RWPE2 (cell line): ENCODE measurements around the gene CORO1C.

ENCODE experiments used
- ATAC-seq: fragments of 200-7000 bp; cut with Tn5 transposase; 3 replicates; pipeline ENCODE4 v1.9.1; 2021; ENCODE audit warnings: low read depth
- DNase-seq: peaks from one replicate; pipeline ENCODE4 v3.0.0-alpha.2; 2020; ENCODE audit warnings: low spot score
- H3K27ac ChIP-seq: fragments of 450-650 bp; 2 replicates; pipeline ENCODE4 v1.5.1; 2017; ENCODE audit warnings: mild to moderate bottlenecking; ENCODE audit not compliant: poor library complexity, severe bottlenecking
- H3K27me3 ChIP-seq: fragments of 250-450 bp; sonication (Bioruptor Pico); 2 replicates; pipeline ENCODE4 v1.5.1; 2021; ENCODE audit warnings: mild to moderate bottlenecking, moderate library complexity; ENCODE audit not compliant: insufficient read depth, poor library complexity, severe bottlenecking
- H3K36me3 ChIP-seq: fragments of 250-450 bp; sonication (Bioruptor Pico); 2 replicates; pipeline ENCODE4 v1.5.1; 2020; ENCODE audit warnings: low read depth, mild to moderate bottlenecking, moderate library complexity
- H3K4me1 ChIP-seq: fragments of 250-450 bp; sonication (Bioruptor Pico); 2 replicates; pipeline ENCODE4 v1.5.1; 2021; ENCODE audit warnings: mild to moderate bottlenecking, moderate library complexity; ENCODE audit not compliant: insufficient read depth, poor library complexity, severe bottlenecking
- H3K4me3 ChIP-seq: fragments of 250-450 bp; sonication (Bioruptor Pico); 2 replicates; pipeline ENCODE4 v1.5.1; 2021; ENCODE audit warnings: mild to moderate bottlenecking, moderate library complexity; ENCODE audit not compliant: severe bottlenecking
- H3K9me3 ChIP-seq: fragments of 250-450 bp; sonication (Bioruptor Pico); 2 replicates; pipeline ENCODE4 v1.5.1; 2021; ENCODE audit warnings: mild to moderate bottlenecking, moderate library complexity; ENCODE audit not compliant: severe bottlenecking
- TF ChIP-seq, protein P1 (sequence below): fragments of 450-650 bp; IDR thresholded peaks from one replicate; pipeline ENCODE4 v1.5.1; 2017; ENCODE audit warnings: mild to moderate bottlenecking, moderate library complexity; ENCODE audit not compliant: poor library complexity, severe bottlenecking

Gene CORO1C

DNA sequence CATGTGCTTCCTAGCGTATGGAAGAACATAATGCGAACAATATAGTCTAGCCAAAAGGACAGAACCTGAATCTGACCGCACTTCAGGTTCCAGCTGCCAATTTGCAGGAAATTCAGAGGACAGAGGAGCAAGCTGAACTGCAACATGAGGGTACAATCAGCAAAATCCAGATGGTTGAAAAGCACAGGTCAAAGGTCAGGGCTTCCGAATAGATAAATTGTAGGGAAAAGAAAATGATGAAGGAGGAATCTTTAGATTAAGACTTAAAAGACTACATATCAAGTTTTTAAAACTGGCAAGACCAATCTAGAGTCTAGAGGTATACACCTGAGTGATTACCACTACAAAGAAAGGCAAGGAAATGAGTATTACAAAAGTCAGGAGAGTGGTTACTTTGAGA is 55.5 kb downstream of the CORO1C start:
- ATAC-seq = no peak
- Histone ChIP-seq H3K27me3 (no peaks in the 10 kb centered on the region), H3K36me3 (peaks cover 74% of the 10 kb centered on the region), H3K9me3 (no peaks in the 10 kb centered on the region), H3K4me3 (no peak overlapping the region), H3K4me1 (no peaks in the 10 kb centered on the region), H3K27ac (no peak overlapping the region)
- DNase-seq = no peak
- TF ChIP-seq, protein P1, sequence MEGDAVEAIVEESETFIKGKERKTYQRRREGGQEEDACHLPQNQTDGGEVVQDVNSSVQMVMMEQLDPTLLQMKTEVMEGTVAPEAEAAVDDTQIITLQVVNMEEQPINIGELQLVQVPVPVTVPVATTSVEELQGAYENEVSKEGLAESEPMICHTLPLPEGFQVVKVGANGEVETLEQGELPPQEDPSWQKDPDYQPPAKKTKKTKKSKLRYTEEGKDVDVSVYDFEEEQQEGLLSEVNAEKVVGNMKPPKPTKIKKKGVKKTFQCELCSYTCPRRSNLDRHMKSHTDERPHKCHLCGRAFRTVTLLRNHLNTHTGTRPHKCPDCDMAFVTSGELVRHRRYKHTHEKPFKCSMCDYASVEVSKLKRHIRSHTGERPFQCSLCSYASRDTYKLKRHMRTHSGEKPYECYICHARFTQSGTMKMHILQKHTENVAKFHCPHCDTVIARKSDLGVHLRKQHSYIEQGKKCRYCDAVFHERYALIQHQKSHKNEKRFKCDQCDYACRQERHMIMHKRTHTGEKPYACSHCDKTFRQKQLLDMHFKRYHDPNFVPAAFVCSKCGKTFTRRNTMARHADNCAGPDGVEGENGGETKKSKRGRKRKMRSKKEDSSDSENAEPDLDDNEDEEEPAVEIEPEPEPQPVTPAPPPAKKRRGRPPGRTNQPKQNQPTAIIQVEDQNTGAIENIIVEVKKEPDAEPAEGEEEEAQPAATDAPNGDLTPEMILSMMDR = no peak

DNA sequence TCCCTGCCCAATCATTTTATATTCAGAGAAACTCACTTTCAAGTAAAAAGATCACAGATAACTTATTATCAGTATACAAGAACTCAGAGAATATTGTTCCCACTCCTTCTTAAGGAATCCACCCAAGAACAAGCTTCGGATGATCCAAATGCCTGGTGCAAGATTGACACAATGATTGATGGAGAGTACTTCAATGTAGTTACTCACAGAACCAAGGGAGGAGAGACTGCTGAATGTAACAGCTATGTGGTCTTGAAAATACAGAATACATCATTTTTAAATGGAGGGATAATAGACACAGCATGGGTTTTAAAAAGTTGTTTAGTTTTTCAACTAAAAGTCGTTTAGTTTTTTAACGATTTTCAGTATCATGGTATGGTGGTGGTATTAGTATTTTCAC is 59.3 kb downstream of the CORO1C start:
- no peak overlapping the region for H3K4me3 ChIP-seq
- no peaks in the 10 kb centered on the region for H3K9me3 ChIP-seq
- TF ChIP-seq, protein P1 = no peak
- H3K27me3 ChIP-seq = no peaks in the 10 kb centered on the region
- no peaks in the 10 kb centered on the region for H3K4me1 ChIP-seq
- H3K36me3 ChIP-seq = peaks cover 55% of the 10 kb centered on the region
- ATAC-seq (no peak), DNase-seq (no peak)
- no peak overlapping the region for H3K27ac ChIP-seq

DNA sequence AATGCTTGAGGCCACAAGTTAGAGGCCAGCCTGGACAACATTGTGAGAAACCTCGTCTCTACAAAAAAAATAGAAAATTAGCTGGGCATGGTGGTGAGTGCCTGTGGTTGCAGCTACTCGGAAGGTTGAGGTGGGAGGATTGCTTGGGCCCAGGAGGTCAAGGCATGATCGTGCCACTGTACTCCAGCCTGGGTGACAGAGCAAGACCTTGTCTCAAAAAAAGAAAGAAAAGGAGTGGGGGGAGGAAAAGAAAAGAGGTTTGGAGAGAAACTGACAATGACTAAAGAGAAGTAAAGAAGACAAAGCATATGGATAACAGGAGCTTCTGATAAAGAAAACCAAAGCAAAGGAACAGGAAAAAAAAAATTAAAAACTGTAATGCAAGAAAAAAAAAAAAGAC is 60.2 kb downstream of the CORO1C start:
- DNase-seq = no peak
- no peak for ATAC-seq
- H3K4me3 ChIP-seq = no peak overlapping the region
- no peaks in the 10 kb centered on the region for H3K9me3 ChIP-seq
- H3K27ac ChIP-seq = no peak overlapping the region
- H3K4me1 ChIP-seq = no peaks in the 10 kb centered on the region
- TF ChIP-seq, protein P1 = no peak
- H3K36me3 ChIP-seq = peaks cover 47% of the 10 kb centered on the region
- no peaks in the 10 kb centered on the region for H3K27me3 ChIP-seq

DNA sequence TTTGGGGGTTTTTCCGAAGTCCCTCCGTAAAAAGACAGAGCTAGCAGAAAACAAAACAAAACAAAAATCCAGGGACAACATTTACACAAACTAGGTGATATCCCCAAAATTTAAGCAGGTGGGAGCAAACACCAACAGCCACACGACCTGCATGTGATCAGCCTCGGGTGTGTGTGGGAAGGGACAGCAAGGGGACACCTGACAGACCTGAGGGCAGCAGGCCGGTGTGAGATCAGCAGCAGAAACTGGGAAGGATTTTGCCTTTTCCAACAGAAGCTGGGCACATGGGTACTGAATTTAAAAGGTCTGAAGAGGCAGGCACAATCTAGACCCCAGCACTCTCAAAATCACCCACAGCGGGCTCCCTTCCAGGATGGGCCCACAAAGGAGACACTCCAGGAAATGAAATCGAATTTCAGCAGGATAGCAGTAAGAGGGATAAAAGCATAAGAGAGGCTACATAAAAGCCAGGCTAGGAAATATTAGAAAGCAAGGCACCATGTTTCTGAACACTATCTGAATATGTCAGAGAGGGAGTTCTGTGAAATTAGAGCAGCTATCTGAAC is 61.2 kb downstream of the CORO1C start:
- H3K36me3 ChIP-seq = peaks cover 41% of the 10 kb centered on the region
- H3K4me1 ChIP-seq = peaks cover 5% of the 10 kb centered on the region
- DNase-seq (no peak), ATAC-seq (no peak)
- TF ChIP-seq, protein P1 = no peak
- H3K9me3 ChIP-seq = no peaks in the 10 kb centered on the region
- no peaks in the 10 kb centered on the region for H3K27me3 ChIP-seq
- no peak overlapping the region for H3K4me3 ChIP-seq
- no peak overlapping the region for H3K27ac ChIP-seq

DNA sequence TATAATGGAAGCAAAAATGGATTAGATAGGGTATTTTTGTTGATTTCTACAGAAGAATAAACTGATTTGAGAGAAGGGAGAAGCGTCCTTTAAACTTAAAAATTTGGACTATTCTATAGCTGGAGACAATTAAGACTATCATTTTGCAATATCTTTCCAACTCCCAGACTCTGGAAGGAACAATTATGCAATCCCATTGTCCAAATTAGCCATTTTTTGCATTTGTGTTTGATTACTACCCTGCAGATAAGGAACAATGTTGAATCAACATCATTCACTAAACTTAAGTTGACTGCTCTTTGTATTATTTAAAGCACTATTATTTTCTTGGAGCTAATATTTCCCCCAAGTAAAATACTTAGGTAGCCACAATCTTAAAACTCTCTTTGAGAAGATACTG is 62.8 kb downstream of the CORO1C start:
- peaks cover 19% of the 10 kb centered on the region for H3K4me1 ChIP-seq
- H3K27me3 ChIP-seq = no peaks in the 10 kb centered on the region
- no peak for ATAC-seq
- TF ChIP-seq, protein P1 = no peak
- H3K36me3 ChIP-seq = peaks cover 33% of the 10 kb centered on the region
- H3K27ac ChIP-seq = peak overlapping the region; percentile 11
- no peak overlapping the region for H3K4me3 ChIP-seq
- no peak for DNase-seq
- H3K9me3 ChIP-seq = no peaks in the 10 kb centered on the region
